ENCODE results near the gene EVPL.

EVPL gene

DNA sequence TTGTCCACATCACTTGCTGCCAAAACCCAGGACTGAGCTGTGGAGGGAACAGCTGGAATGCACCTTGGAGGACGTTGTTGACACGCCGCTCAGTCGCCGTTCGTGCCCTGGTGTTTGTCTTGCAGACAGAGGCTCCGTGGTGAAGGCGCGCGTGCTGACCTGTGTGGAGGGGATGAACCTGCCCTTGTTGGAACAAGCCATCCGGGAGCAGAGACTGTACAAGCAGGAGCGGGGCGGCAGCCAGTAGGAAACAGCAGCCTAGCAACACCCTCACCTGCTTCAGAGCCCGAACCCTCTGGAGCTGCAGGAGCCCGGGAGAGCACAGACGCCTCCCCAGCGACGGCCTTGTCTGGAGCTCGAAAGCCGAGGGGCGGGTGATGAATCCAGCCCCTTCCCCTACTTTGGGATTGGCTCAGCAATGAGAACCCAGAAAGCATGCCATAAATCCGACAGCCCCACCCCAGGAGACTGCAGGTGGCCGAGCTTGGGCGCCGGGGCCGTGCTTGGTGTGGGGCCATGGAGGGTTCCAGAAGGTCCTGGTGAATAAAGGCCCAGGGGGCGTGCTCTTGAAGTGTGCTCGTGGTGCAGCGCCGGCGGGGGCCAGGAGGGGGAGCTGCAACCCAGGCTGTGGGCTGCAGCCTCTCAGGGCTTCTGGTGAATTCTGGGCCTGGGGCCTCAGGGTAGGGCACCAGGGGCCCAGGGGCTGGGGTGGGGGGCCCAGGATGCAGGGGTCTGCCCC is 26.9 kb downstream of the EVPL start:
- no peak overlapping the region for H3K4me3 ChIP-seq (ENCODE audit: low read depth, low read length)
- peak; percentile 71 for DNase-seq (ENCODE audit: low read depth)
- TF ChIP-seq POLR2A (IDR thresholded peaks at IDR 0.05; ENCODE audit: extremely low read depth, insufficient read length): no peak
- no peak; the same call in 1 of the 2 replicates for TF ChIP-seq MYC (IDR thresholded peaks at IDR 0.05; ENCODE audit: low read depth, low read length)
- TF ChIP-seq, protein P1, sequence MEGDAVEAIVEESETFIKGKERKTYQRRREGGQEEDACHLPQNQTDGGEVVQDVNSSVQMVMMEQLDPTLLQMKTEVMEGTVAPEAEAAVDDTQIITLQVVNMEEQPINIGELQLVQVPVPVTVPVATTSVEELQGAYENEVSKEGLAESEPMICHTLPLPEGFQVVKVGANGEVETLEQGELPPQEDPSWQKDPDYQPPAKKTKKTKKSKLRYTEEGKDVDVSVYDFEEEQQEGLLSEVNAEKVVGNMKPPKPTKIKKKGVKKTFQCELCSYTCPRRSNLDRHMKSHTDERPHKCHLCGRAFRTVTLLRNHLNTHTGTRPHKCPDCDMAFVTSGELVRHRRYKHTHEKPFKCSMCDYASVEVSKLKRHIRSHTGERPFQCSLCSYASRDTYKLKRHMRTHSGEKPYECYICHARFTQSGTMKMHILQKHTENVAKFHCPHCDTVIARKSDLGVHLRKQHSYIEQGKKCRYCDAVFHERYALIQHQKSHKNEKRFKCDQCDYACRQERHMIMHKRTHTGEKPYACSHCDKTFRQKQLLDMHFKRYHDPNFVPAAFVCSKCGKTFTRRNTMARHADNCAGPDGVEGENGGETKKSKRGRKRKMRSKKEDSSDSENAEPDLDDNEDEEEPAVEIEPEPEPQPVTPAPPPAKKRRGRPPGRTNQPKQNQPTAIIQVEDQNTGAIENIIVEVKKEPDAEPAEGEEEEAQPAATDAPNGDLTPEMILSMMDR (IDR thresholded peaks at IDR 0.05; ENCODE audit: low read depth, low read length): peak; percentile 83
- TF ChIP-seq, protein P2, sequence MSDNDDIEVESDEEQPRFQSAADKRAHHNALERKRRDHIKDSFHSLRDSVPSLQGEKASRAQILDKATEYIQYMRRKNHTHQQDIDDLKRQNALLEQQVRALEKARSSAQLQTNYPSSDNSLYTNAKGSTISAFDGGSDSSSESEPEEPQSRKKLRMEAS (IDR thresholded peaks at IDR 0.05; ENCODE audit: low read depth, low read length): 0 out of 2 replicates have a peak, but pooled peaks have one; percentile 35

DNA sequence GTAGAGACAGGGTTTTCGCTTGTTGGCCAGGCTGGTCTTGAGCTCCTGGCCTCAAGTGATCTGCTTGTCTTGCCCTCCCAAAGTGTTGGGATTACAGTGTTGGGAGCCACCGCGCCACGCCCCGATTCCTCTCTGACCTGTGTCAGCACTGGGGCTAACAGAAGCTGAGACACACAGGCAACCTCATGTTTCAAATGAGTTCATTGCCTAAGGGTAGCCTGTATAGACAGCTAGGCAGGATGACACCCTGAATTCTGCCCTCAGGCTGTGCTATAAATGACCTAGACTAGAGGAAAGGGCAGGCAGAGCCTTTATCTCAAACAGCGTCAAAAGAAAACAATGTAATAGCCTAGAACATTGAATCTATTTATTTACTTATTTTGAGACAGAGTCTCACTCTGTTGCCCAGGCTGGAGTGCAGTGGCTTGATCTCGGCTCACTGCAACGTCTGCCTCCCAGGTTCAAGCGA is 28.7 kb downstream of the EVPL start:
- H3K4me3 ChIP-seq (ENCODE audit: low read depth, low read length): no peak overlapping the region
- no peak for DNase-seq (ENCODE audit: low read depth)
- no peak for TF ChIP-seq MYC (IDR thresholded peaks at IDR 0.05; ENCODE audit: low read depth, low read length)
- TF ChIP-seq POLR2A (IDR thresholded peaks at IDR 0.05; ENCODE audit: extremely low read depth, insufficient read length): no peak
- TF ChIP-seq, protein P1 (IDR thresholded peaks at IDR 0.05; ENCODE audit: low read depth, low read length): no peak
- TF ChIP-seq, protein P2 (IDR thresholded peaks at IDR 0.05; ENCODE audit: low read depth, low read length): no peak

DNA sequence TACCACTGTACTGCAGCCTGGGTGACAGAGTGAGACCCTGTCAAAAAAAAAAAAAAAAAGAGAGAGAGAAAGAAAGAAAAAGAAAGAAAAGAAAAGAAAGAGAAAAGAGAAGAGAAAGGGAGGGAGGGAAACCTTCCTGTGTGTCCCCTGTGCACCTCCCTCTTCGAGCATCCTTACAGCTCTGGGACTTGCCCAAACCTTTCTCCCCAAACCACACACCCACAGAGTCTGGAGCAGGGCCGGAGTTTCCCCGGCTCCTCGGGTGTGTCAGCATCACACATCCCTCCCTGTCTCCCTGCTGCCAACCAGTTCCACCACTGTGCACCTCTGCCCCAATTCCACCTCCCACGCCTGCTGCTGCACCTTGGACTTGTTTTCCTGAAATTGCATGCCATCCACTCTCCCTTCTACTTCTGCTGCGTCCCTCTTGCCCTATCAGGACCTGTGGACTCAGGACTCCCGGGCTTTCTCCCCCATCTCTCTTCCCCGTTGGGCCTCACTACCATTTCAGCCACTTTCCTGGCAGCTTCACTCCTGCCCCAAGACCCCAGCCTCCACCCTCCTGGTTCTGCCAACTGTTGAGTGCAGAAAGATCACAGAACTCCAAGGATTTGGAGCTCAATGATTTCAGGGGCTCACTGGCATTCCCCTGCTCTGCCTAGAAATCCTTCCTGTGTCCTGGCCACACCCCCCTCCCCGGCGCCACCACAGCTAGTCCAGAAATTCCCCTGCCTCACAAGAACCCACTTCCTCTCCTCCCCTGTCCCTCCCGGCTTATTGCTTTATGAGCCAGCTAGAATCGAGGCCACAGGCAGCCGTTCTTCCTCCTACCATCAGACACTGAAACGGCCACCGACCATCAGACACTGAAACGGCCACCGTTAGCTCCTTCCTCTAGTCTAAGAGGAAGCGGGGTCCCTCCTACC is 30.2 kb downstream of the EVPL start:
- peak overlapping the region; percentile 16 for H3K4me3 ChIP-seq (ENCODE audit: low read depth, low read length)
- peak; percentile 93 for DNase-seq (ENCODE audit: low read depth)

DNA sequence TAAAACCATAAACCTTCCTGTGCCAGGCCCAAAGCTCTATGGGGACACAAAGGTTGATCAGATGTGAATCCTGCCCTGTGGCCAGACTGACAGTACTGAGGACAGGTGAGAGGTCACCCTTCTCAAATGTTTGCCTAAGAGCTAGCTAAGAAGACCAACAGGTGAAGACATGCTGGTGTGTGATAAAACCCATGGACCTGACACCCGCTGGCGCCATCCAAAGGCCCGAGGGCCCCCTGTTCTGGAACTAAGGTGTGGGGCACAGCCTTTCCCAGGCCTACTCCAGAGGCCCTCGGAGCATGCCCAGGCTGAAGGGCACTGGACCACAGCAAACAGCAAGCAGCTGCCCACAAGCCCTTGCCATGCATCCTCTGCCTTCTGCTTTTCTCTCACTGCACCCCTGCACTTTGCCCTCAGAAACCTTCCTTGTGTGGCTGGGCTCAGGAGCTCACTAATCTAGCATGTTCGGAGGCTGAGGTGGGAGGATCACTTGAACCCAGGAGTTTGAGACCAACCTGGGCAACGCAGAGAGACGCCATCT is 31.7 kb downstream of the EVPL start:
- TF ChIP-seq, protein P2 (IDR thresholded peaks at IDR 0.05; ENCODE audit: low read depth, low read length): no peak
- TF ChIP-seq MYC (IDR thresholded peaks at IDR 0.05; ENCODE audit: low read depth, low read length) (no peak), POLR2A (IDR thresholded peaks at IDR 0.05; ENCODE audit: extremely low read depth, insufficient read length) (no peak)
- TF ChIP-seq, protein P1 (IDR thresholded peaks at IDR 0.05; ENCODE audit: low read depth, low read length): no peak
- no peak for DNase-seq (ENCODE audit: low read depth)
- H3K4me3 ChIP-seq (ENCODE audit: low read depth, low read length): no peak overlapping the region

More for the DNA sequence above, 30.2 kb downstream of the EVPL start:
- TF ChIP-seq, protein P1 (IDR thresholded peaks at IDR 0.05; ENCODE audit: low read depth, low read length): no peak
- TF ChIP-seq MYC (IDR thresholded peaks at IDR 0.05; ENCODE audit: low read depth, low read length) (peak; percentile 61; the same call in 1 of the 2 replicates), POLR2A (IDR thresholded peaks at IDR 0.05; ENCODE audit: extremely low read depth, insufficient read length) (no peak)

DNA sequence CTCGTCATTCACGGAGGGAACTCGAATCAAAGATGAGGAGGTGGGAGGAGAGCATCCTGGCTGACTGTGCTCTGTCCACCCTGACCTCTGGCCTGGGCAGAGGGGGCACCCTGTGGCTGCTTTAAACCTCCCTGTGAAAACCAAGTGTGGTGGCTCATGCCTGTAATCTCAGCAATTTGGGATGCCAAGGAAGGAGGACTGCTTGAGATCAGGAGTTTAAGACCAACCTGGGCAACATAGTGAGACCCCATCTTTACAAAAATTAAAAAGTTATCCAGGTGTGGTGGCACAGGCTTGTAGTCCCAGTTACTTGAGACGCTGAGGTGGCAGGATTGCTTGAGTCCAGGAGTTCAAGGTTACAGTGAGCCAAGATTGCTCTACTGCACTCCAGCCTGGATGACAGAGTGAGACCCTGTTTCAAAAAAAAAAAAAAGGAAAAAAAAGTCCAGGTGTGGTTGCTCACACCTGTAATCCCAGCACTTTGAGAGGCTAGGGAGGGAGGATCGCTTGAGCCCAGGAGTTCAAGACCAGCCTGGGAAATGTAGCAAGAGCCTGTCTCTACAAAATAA is 32.2 kb downstream of the EVPL start:
- TF ChIP-seq, protein P2 (IDR thresholded peaks at IDR 0.05; ENCODE audit: low read depth, low read length): no peak
- TF ChIP-seq POLR2A (IDR thresholded peaks at IDR 0.05; ENCODE audit: extremely low read depth, insufficient read length) (no peak), MYC (IDR thresholded peaks at IDR 0.05; ENCODE audit: low read depth, low read length) (no peak)
- TF ChIP-seq, protein P1 (IDR thresholded peaks at IDR 0.05; ENCODE audit: low read depth, low read length): no peak
- H3K4me3 ChIP-seq (ENCODE audit: low read depth, low read length): no peak overlapping the region
- DNase-seq (ENCODE audit: low read depth): no peak

Data from NB4 (cell line).